SJSA1 (cell line): ENCODE results near the gene ADAMTS18. TPM values are rescaled to one million over a fixed set of nuclear protein-coding genes. Genes with fewer than 3 reads are reported as not detected.

Experiments used
- DNase-seq, 2 experiments: peaks; one replicate each; pipeline ENCODE4 v3.0.0-alpha.2; 2015 to 2020; ENCODE audit warnings: low spot score in 2 of 2, low read depth in 1 of 2
- H3K27ac ChIP-seq: fragments of 250-450 bp; sonication (Bioruptor Pico); 2 replicates; pipeline ENCODE4 v1.5.1; 2020; ENCODE audit warnings: mild to moderate bottlenecking, moderate library complexity
- H3K27me3 ChIP-seq: fragments of 250-450 bp; sonication (Bioruptor Pico); replicated peaks from 2 replicates; pipeline ENCODE4 v1.5.1; 2020; ENCODE audit warnings: mild to moderate bottlenecking, moderate library complexity
- H3K36me3 ChIP-seq: fragments of 250-450 bp; sonication (Bioruptor Pico); 2 replicates; pipeline ENCODE4 v1.5.1; 2020; ENCODE audit warnings: mild to moderate bottlenecking
- H3K4me1 ChIP-seq: fragments of 250-450 bp; sonication (Bioruptor Pico); replicated peaks from 2 replicates; pipeline ENCODE4 v1.6.1; 2021; ENCODE audit warnings: mild to moderate bottlenecking
- H3K4me3 ChIP-seq: fragments of 250-450 bp; sonication (Bioruptor Pico); 2 replicates; pipeline ENCODE4 v1.5.1; 2020; ENCODE audit warnings: mild to moderate bottlenecking
- H3K9me3 ChIP-seq: fragments of 250-450 bp; sonication (Bioruptor Pico); replicated peaks from 2 replicates; pipeline ENCODE4 v1.5.1; 2020; ENCODE audit warnings: mild to moderate bottlenecking
- total RNA-seq: library from RNA; depleted of rRNA; stranded (reverse); fragments of >200 nt; shearing (Covaris generic); gene quantifications from 2 replicates; pipeline ENCODE4 v1.2.3, GENCODE V29; 2014

ADAMTS18 gene
- total RNA-seq, 1 experiment from 2014 or later, result not detected

GRCh38 chr16:77353587-77354263 lies 81.1 kb downstream of the ADAMTS18 start:
- H3K36me3 ChIP-seq, result no peaks in the 10 kb centered on the region
- H3K4me1 ChIP-seq, result peaks cover 13% of the 10 kb centered on the region
- no peak for DNase-seq
- no peaks in the 10 kb centered on the region for H3K27me3 ChIP-seq
- H3K27ac ChIP-seq, result no peak overlapping the region
- H3K4me3 ChIP-seq, result no peak overlapping the region
- H3K9me3 ChIP-seq, result no peaks in the 10 kb centered on the region

DNA sequence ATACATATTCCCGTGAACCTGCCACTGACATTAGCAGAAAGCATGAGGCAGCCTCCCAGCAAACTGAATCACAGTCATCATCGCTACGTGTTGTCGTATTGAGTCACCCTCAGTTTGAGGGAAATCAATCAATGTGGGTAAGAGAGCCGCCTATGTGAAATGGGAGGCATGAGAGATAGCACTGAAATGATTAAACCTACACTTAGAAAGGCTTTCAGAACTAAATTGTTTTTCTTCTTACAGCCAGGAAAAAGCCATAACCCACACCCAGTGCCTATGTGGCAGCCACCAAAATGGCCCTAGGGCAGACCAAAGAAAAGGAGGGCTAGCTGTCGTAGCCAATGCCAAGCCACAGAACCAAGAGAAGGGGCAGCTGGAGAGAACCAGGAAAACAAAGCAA lies 90.5 kb downstream of the ADAMTS18 start:
- DNase-seq, result no peak
- Histone ChIP-seq H3K4me1 (peaks cover 14% of the 10 kb centered on the region), H3K4me3 (no peak overlapping the region), H3K27ac (no peak overlapping the region), H3K9me3 (no peaks in the 10 kb centered on the region), H3K27me3 (no peaks in the 10 kb centered on the region), H3K36me3 (no peaks in the 10 kb centered on the region)

DNA sequence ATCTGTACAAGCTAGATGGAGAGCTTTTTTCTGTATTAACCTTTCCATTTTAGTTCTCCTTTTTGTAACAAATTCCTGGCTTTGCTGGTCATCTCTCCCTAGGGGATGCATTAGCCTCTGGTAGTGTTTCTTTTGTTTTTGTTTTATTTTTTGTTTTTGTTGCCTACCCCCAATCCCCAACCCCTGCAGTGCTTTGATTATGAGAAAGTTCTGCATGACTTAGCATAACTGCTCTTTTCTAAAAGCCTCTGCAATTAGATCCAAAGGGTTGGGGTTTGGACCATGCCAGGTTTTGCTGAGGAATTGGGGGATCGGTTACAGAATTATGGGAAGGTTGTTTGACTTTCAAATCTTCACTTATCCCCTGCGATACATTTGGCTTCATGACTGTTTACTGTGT lies 98.2 kb downstream of the ADAMTS18 start:
- Histone ChIP-seq H3K27ac (no peak overlapping the region), H3K4me3 (no peak overlapping the region), H3K9me3 (no peaks in the 10 kb centered on the region), H3K27me3 (no peaks in the 10 kb centered on the region), H3K36me3 (no peaks in the 10 kb centered on the region), H3K4me1 (no peaks in the 10 kb centered on the region)
- DNase-seq, result no peak

DNA sequence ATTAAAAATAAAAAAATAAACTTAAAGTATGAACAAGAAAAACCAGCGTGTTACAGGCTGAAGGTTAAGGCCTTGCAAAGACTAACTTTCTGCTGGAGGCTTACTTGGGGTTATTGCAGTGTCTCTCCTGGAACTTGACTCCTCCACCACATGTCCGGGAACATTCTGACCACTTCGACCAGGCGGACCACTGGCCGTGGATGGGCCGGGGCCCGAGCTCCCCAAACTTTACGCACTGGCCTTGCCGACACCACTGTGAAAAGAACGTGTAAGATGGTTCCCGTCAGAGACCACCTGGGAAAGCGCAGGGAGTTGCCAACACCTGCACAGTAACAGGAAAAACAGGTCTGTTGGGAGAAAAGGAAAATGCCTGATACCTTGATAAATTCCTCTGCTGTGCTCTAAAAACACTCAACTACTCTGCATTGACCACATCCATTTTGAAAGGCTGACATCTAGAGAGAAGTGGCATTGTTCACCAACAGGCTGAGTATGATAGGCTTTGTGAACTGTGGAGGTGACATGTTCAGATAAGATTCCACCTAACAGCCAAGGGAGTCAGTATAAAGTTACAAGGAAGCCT lies 99.1 kb downstream of the ADAMTS18 start:
- Histone ChIP-seq H3K9me3 (no peaks in the 10 kb centered on the region), H3K36me3 (no peaks in the 10 kb centered on the region), H3K27ac (no peak overlapping the region), H3K27me3 (no peaks in the 10 kb centered on the region), H3K4me3 (no peak overlapping the region), H3K4me1 (no peaks in the 10 kb centered on the region)
- no peak for DNase-seq

- no peaks in the 10 kb centered on the region for H3K4me1 ChIP-seq
- no peak overlapping the region for H3K27ac ChIP-seq
- H3K36me3 ChIP-seq, result no peaks in the 10 kb centered on the region
- no peak overlapping the region for H3K4me3 ChIP-seq
- no peak for DNase-seq
- no peaks in the 10 kb centered on the region for H3K27me3 ChIP-seq
- H3K9me3 ChIP-seq, result no peaks in the 10 kb centered on the region
These were observed 102.0 kb downstream of the ADAMTS18 start for GRCh38 chr16:77332792-77333191.

GRCh38 chr16:77331802-77332586 lies 102.8 kb downstream of the ADAMTS18 start:
- H3K27me3 ChIP-seq, result no peaks in the 10 kb centered on the region
- no peak overlapping the region for H3K4me3 ChIP-seq
- no peak overlapping the region for H3K27ac ChIP-seq
- H3K4me1 ChIP-seq, result no peaks in the 10 kb centered on the region
- no peaks in the 10 kb centered on the region for H3K36me3 ChIP-seq
- no peaks in the 10 kb centered on the region for H3K9me3 ChIP-seq
- DNase-seq, result no peak

- no peaks in the 10 kb centered on the region for H3K4me1 ChIP-seq
- no peaks in the 10 kb centered on the region for H3K36me3 ChIP-seq
- no peak overlapping the region for H3K27ac ChIP-seq
- H3K27me3 ChIP-seq, result no peaks in the 10 kb centered on the region
- no peaks in the 10 kb centered on the region for H3K9me3 ChIP-seq
- H3K4me3 ChIP-seq, result no peak overlapping the region
- no peak for DNase-seq
These were observed 103.8 kb downstream of the ADAMTS18 start for GRCh38 chr16:77331043-77331442.

DNA sequence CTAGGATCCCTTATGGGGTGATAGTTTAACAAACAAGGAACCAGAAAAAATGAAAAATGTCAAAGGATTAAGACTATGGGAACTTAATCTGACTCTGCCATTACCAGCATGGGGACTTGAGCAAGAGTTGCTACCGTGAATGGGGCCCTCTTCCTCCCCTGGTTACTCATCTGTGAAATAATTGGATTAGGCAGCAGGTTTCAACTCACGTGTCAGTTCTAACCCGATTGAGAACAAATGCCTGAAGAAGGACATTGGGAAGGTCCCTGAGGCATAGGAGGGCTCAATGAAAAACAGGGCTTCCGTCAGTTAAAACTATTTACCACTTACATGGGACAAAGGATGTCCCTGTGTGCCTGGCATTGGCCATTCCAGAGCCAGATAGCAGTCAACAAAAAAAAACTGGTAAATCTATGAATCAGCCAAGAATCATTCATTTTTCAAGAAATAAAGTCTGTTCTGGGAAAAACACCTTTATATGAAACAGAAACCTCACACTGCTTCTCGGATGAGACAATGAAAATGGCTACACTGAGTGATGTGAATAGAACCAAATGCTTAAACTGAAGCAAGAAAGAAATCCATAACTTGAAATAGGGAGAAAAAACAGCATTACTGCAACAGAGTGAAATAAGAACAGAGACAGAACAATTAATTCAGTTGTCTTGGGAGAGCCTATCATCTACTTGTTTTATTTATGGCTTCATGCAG lies 104.3 kb downstream of the ADAMTS18 start:
- Histone ChIP-seq H3K27me3 (no peaks in the 10 kb centered on the region), H3K36me3 (no peaks in the 10 kb centered on the region), H3K4me1 (no peaks in the 10 kb centered on the region), H3K27ac (no peak overlapping the region), H3K9me3 (no peaks in the 10 kb centered on the region), H3K4me3 (no peak overlapping the region)
- DNase-seq, result no peak

DNA sequence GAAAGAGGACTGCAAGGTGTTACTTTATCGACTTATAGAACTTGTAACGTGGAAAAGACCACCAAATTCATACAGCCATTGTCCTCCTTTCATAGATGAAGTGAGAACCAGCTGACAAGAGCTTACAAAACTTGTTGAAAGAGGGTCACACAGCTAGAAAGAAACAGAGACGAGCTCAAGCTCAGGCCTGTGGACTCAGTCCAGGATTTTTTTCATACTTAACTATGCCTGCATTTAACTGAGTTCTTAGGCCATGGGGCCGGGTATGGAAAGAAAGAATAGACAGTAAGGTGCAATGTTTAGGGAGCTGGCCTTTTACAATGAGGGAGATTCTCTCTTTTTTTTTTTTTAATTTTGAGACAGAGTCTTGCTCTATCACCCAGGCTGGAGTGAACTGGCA lies 106.1 kb downstream of the ADAMTS18 start:
- H3K4me3 ChIP-seq, result no peak overlapping the region
- no peak for DNase-seq
- H3K36me3 ChIP-seq, result no peaks in the 10 kb centered on the region
- H3K27me3 ChIP-seq, result no peaks in the 10 kb centered on the region
- H3K9me3 ChIP-seq, result no peaks in the 10 kb centered on the region
- H3K4me1 ChIP-seq, result no peaks in the 10 kb centered on the region
- no peak overlapping the region for H3K27ac ChIP-seq

- Histone ChIP-seq H3K27ac (no peak overlapping the region), H3K27me3 (no peaks in the 10 kb centered on the region), H3K4me1 (no peaks in the 10 kb centered on the region), H3K9me3 (no peaks in the 10 kb centered on the region), H3K4me3 (no peak overlapping the region), H3K36me3 (no peaks in the 10 kb centered on the region)
- DNase-seq, result no peak
These were observed 106.6 kb downstream of the ADAMTS18 start for GRCh38 chr16:77328274-77328673.

- Histone ChIP-seq H3K36me3 (no peaks in the 10 kb centered on the region), H3K9me3 (no peaks in the 10 kb centered on the region), H3K27me3 (no peaks in the 10 kb centered on the region), H3K27ac (no peak overlapping the region), H3K4me1 (no peaks in the 10 kb centered on the region), H3K4me3 (no peak overlapping the region)
- DNase-seq, result no peak
These were observed 107.1 kb downstream of the ADAMTS18 start for GRCh38 chr16:77327717-77328116.

- H3K36me3 ChIP-seq, result no peaks in the 10 kb centered on the region
- no peaks in the 10 kb centered on the region for H3K9me3 ChIP-seq
- no peaks in the 10 kb centered on the region for H3K4me1 ChIP-seq
- no peak for DNase-seq
- no peaks in the 10 kb centered on the region for H3K27me3 ChIP-seq
- H3K27ac ChIP-seq, result no peak overlapping the region
- no peak overlapping the region for H3K4me3 ChIP-seq
These were observed 110.1 kb downstream of the ADAMTS18 start for GRCh38 chr16:77324729-77325128.

DNA sequence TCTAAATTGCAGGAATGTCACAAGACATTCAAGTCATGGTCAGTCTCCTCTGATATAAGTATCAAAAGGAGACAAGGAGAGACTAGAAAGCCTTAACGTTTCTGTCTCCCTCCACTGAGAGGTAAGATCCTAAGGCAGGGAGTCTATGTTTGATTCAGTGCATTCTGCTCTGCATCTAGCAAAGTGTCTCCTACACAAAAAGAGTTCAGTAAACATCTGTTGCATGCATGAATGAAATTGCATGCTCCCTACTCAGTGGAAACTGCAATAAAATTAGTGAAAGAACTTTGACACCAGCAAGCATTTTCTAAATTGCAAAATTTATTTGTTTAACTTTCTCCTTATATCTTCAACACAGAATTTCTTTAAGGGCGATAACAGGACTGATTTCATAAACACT lies 111.1 kb downstream of the ADAMTS18 start:
- no peaks in the 10 kb centered on the region for H3K4me1 ChIP-seq
- no peaks in the 10 kb centered on the region for H3K9me3 ChIP-seq
- H3K4me3 ChIP-seq, result no peak overlapping the region
- no peak for DNase-seq
- no peak overlapping the region for H3K27ac ChIP-seq
- no peaks in the 10 kb centered on the region for H3K36me3 ChIP-seq
- H3K27me3 ChIP-seq, result no peaks in the 10 kb centered on the region

GRCh38 chr16:77322757-77323156 lies 112.1 kb downstream of the ADAMTS18 start:
- no peaks in the 10 kb centered on the region for H3K36me3 ChIP-seq
- DNase-seq, result no peak
- H3K4me3 ChIP-seq, result no peak overlapping the region
- H3K4me1 ChIP-seq, result no peaks in the 10 kb centered on the region
- no peaks in the 10 kb centered on the region for H3K27me3 ChIP-seq
- no peaks in the 10 kb centered on the region for H3K9me3 ChIP-seq
- no peak overlapping the region for H3K27ac ChIP-seq
